Mononuclear cell (primary cell): ENCODE results near the gene GPS2. TPM values are rescaled to one million over a fixed set of nuclear protein-coding genes. Genes with fewer than 3 reads are reported as not detected.

Experiments used
- H3K27me3 ChIP-seq: 2 replicates; pipeline ENCODE4 v1.6.0; 2011; ENCODE audit warnings: low read length, control low read depth; ENCODE audit not compliant: insufficient read depth
- H3K4me1 ChIP-seq: 2 replicates; pipeline ENCODE4 v1.5.1; 2011; ENCODE audit warnings: mild to moderate bottlenecking, low read length, control low read depth; ENCODE audit not compliant: insufficient read depth
- H3K4me3 ChIP-seq: 2 replicates; pipeline ENCODE4 v1.5.1; 2011; ENCODE audit warnings: mild to moderate bottlenecking, low read length, moderate library complexity
- H3K9me3 ChIP-seq: 2 replicates; pipeline ENCODE4 v1.5.1; 2011; ENCODE audit warnings: low read depth, mild to moderate bottlenecking, control low read depth, low read length
- total RNA-seq: library from RNA; depleted of rRNA; stranded (reverse); fragments of >200 nt; gene quantifications from one replicate; pipeline ENCODE4 v1.2.3, GENCODE V29; 2012

Gene GPS2
- total RNA-seq, 1 donor: 65.9 TPM

- Histone ChIP-seq H3K4me3 (peak overlapping the region; percentile 84), H3K9me3 (no peaks in the 10 kb centered on the region), H3K4me1 (peaks cover 48% of the 10 kb centered on the region), H3K27me3 (no peaks in the 10 kb centered on the region)
Observed at GRCh38 chr17:7329374-7329996, 14.3 kb upstream of the GPS2 start.

- H3K27me3 ChIP-seq: no peaks in the 10 kb centered on the region
- peak within 1 kb of the TSS; percentile 84 for H3K4me3 ChIP-seq
- H3K4me1 ChIP-seq: peaks cover 42% of the 10 kb centered on the region
- H3K9me3 ChIP-seq: no peaks in the 10 kb centered on the region
Observed at GRCh38 chr17:7328840-7329373, 13.7 kb upstream of the GPS2 start, which contains the start of gene NEURL4. Gene NEURL4, minus strand, starts transcription at chr17:7329335. Its CDS starts 23 bp downstream, at chr17:7329312.

GRCh38 chr17:7328009-7328408 is 12.8 kb upstream of the GPS2 start:
- Histone ChIP-seq H3K4me3 (no peak overlapping the region), H3K9me3 (no peaks in the 10 kb centered on the region), H3K4me1 (peaks cover 36% of the 10 kb centered on the region), H3K27me3 (no peaks in the 10 kb centered on the region)

- Histone ChIP-seq H3K4me3 (no peak overlapping the region), H3K27me3 (no peaks in the 10 kb centered on the region), H3K4me1 (peaks cover 31% of the 10 kb centered on the region), H3K9me3 (no peaks in the 10 kb centered on the region)
Observed at GRCh38 chr17:7327501-7327900, 12.3 kb upstream of the GPS2 start.

GRCh38 chr17:7327056-7327455 is 11.9 kb upstream of the GPS2 start:
- Histone ChIP-seq H3K4me3 (no peak overlapping the region), H3K9me3 (no peaks in the 10 kb centered on the region), H3K27me3 (no peaks in the 10 kb centered on the region), H3K4me1 (peaks cover 27% of the 10 kb centered on the region)

GRCh38 chr17:7326186-7326585 is 11.0 kb upstream of the GPS2 start:
- Histone ChIP-seq H3K4me1 (peaks cover 23% of the 10 kb centered on the region), H3K27me3 (no peaks in the 10 kb centered on the region), H3K4me3 (no peak overlapping the region), H3K9me3 (no peaks in the 10 kb centered on the region)

GRCh38 chr17:7325031-7325528 is 9.9 kb upstream of the GPS2 start:
- Histone ChIP-seq H3K4me1 (peaks cover 12% of the 10 kb centered on the region), H3K9me3 (no peaks in the 10 kb centered on the region)

GRCh38 chr17:7324438-7324779 is 9.2 kb upstream of the GPS2 start:
- Histone ChIP-seq H3K9me3 (no peaks in the 10 kb centered on the region), H3K4me3 (no peak overlapping the region), H3K27me3 (no peaks in the 10 kb centered on the region), H3K4me1 (peaks cover 9% of the 10 kb centered on the region)

More at GRCh38 chr17:7325031-7325528, 9.9 kb upstream of the GPS2 start:
- Histone ChIP-seq H3K4me3 (no peak overlapping the region), H3K27me3 (no peaks in the 10 kb centered on the region)

GRCh38 chr17:7323731-7324437 is 8.7 kb upstream of the GPS2 start:
- Histone ChIP-seq H3K4me1 (peaks cover 8% of the 10 kb centered on the region), H3K27me3 (no peaks in the 10 kb centered on the region)

GRCh38 chr17:7322520-7323194 is 7.5 kb upstream of the GPS2 start:
- H3K9me3 ChIP-seq: no peaks in the 10 kb centered on the region
- no peaks in the 10 kb centered on the region for H3K27me3 ChIP-seq
- no peak overlapping the region for H3K4me3 ChIP-seq
- H3K4me1 ChIP-seq: no peaks in the 10 kb centered on the region

More at GRCh38 chr17:7323731-7324437, 8.7 kb upstream of the GPS2 start:
- H3K4me3 ChIP-seq: no peak overlapping the region
- H3K9me3 ChIP-seq: no peaks in the 10 kb centered on the region

- Histone ChIP-seq H3K9me3 (no peaks in the 10 kb centered on the region), H3K4me3 (no peak overlapping the region), H3K27me3 (no peaks in the 10 kb centered on the region), H3K4me1 (no peaks in the 10 kb centered on the region)
Observed at GRCh38 chr17:7321466-7321865, 6.3 kb upstream of the GPS2 start.

GRCh38 chr17:7318121-7318860 is 3.1 kb upstream of the GPS2 start:
- Histone ChIP-seq H3K9me3 (no peaks in the 10 kb centered on the region), H3K4me1 (peaks cover 26% of the 10 kb centered on the region), H3K4me3 (no peak overlapping the region), H3K27me3 (no peaks in the 10 kb centered on the region)

GRCh38 chr17:7317161-7317803 is 2.1 kb upstream of the GPS2 start:
- Histone ChIP-seq H3K4me3 (no peak overlapping the region), H3K4me1 (peaks cover 36% of the 10 kb centered on the region), H3K9me3 (no peaks in the 10 kb centered on the region), H3K27me3 (no peaks in the 10 kb centered on the region)

GRCh38 chr17:7315570-7316235 is 543 bp upstream of the GPS2 start:
- Histone ChIP-seq H3K9me3 (no peaks in the 10 kb centered on the region), H3K4me3 (peak overlapping the region; percentile 76), H3K4me1 (peaks cover 45% of the 10 kb centered on the region), H3K27me3 (no peaks in the 10 kb centered on the region)
